ENCODE results near the gene RTTN.

The RTTN gene

DNA sequence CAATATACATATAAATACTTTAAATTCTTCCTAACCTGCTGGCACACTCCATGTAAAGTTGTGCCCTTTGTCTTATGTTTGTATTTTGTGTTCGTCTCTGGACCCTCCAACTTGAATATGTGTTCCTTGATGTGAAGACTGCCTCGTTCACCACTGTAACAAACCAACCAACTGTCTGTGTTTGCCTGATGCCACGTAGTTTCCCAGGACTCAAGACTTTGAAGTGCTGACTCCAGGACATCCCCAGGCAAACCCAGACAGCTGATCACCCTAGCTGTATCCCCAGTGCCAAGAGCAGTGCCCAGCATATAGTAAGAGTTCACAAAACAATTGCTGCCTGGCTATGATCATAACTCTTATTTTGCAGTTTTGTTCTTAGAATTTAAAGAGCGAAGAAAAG lies 242.3 kb downstream of the RTTN start:
- WGBS, 2 experiments (ENCODE audit: insufficient coverage in 2 of 2) = 93% methylated on average over 2 of the region's 4 CpGs; no CpG with 5 or more reads in 1 of the 2 experiments
- Histone ChIP-seq H3K9me3 (ENCODE audit: control insufficient read depth, low read length) (no peaks in the 10 kb centered on the region), H3K36me3 (ENCODE audit: control insufficient read depth, insufficient read depth, low read length) (no peaks in the 10 kb centered on the region), H3K4me1 (ENCODE audit: control insufficient read depth, insufficient read depth, low read length, poor library complexity, severe bottlenecking) (no peaks in the 10 kb centered on the region), H3K4me3 (ENCODE audit: extremely low read depth, insufficient read depth, low read length, poor library complexity, severe bottlenecking) (no peak overlapping the region), H3K27ac (ENCODE audit: low read depth, low read length, severe bottlenecking) (no peak overlapping the region)

DNA sequence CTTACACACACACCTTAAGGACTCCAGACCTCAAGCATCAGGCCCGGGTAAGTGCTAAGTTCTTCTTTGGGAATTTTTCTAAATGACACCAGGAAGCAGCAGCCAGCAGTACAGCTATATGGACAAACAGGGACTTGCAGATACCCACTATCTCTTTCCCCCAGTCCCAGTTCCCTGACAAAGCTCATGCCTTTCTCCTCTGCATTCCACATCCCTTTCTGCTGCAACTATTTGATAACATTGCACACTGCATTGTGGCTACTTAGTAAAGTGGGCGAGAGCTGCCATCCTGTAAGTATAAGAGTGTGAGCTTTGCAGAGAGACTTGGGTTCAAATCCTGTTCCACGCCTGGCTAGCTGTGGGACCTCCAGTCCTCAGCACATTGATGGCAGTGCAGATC lies 243.8 kb downstream of the RTTN start:
- Histone ChIP-seq H3K9me3 (ENCODE audit: control insufficient read depth, low read length) (no peaks in the 10 kb centered on the region), H3K36me3 (ENCODE audit: control insufficient read depth, insufficient read depth, low read length) (no peaks in the 10 kb centered on the region), H3K4me1 (ENCODE audit: control insufficient read depth, insufficient read depth, low read length, poor library complexity, severe bottlenecking) (no peaks in the 10 kb centered on the region), H3K27ac (ENCODE audit: low read depth, low read length, severe bottlenecking) (peak overlapping the region; percentile 43), H3K4me3 (ENCODE audit: extremely low read depth, insufficient read depth, low read length, poor library complexity, severe bottlenecking) (no peak overlapping the region)
- WGBS, 2 experiments (ENCODE audit: insufficient coverage in 2 of 2) = 80 to 94% methylated on average over 2 to 3 of the region's 3 CpGs

DNA sequence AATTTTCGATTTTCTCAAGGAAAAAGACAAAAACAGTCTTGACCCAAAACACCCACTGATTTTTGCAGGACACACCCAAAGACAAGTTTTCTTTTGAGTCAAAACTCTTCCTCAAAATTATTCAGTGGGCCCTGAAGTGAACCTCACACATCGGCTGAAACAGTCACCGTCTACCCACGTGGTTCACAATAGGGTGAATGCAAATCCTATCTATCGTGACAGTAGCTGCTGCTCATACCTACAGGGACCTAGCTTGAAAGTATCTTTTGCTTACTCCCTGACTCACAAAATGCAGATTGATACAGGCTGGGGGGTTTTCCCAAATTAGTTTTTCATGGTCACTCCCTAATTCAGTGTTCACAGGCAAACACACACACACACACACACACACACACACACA lies 247.1 kb downstream of the RTTN start:
- H3K9me3 ChIP-seq (ENCODE audit: control insufficient read depth, low read length) = no peaks in the 10 kb centered on the region
- no peak overlapping the region for H3K4me3 ChIP-seq (ENCODE audit: extremely low read depth, insufficient read depth, low read length, poor library complexity, severe bottlenecking)
- 89 to 94% methylated on average over 5 of the region's 5 CpGs for WGBS, 2 experiments (ENCODE audit: insufficient coverage in 2 of 2)
- no peak overlapping the region for H3K27ac ChIP-seq (ENCODE audit: low read depth, low read length, severe bottlenecking)
- no peaks in the 10 kb centered on the region for H3K4me1 ChIP-seq (ENCODE audit: control insufficient read depth, insufficient read depth, low read length, poor library complexity, severe bottlenecking)
- H3K36me3 ChIP-seq (ENCODE audit: control insufficient read depth, insufficient read depth, low read length) = no peaks in the 10 kb centered on the region

DNA sequence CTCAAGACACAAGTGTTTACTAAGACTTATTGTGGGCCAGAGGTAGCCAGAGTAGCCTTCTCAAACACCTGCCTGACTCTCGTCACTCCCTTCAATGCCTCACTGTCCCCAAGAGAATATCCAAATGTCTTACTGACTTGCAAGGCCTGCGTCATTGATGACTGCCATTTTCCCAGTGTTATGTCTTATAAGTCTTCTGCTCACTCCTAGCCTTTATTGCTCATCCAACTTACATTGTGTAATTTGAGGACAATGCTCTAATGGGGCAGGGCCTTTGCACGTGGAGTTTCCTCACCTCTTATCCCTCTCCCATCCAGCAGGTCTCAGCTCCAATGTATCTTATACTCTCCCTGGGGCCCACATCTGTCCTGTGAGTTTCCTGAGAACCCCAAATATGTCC lies 247.7 kb downstream of the RTTN start:
- Histone ChIP-seq H3K27ac (ENCODE audit: low read depth, low read length, severe bottlenecking) (no peak overlapping the region), H3K4me3 (ENCODE audit: extremely low read depth, insufficient read depth, low read length, poor library complexity, severe bottlenecking) (no peak overlapping the region), H3K4me1 (ENCODE audit: control insufficient read depth, insufficient read depth, low read length, poor library complexity, severe bottlenecking) (no peaks in the 10 kb centered on the region), H3K9me3 (ENCODE audit: control insufficient read depth, low read length) (no peaks in the 10 kb centered on the region), H3K36me3 (ENCODE audit: control insufficient read depth, insufficient read depth, low read length) (no peaks in the 10 kb centered on the region)
- WGBS, 2 experiments (ENCODE audit: insufficient coverage in 2 of 2) = 93 to 100% methylated on average over 2 of the region's 3 CpGs

DNA sequence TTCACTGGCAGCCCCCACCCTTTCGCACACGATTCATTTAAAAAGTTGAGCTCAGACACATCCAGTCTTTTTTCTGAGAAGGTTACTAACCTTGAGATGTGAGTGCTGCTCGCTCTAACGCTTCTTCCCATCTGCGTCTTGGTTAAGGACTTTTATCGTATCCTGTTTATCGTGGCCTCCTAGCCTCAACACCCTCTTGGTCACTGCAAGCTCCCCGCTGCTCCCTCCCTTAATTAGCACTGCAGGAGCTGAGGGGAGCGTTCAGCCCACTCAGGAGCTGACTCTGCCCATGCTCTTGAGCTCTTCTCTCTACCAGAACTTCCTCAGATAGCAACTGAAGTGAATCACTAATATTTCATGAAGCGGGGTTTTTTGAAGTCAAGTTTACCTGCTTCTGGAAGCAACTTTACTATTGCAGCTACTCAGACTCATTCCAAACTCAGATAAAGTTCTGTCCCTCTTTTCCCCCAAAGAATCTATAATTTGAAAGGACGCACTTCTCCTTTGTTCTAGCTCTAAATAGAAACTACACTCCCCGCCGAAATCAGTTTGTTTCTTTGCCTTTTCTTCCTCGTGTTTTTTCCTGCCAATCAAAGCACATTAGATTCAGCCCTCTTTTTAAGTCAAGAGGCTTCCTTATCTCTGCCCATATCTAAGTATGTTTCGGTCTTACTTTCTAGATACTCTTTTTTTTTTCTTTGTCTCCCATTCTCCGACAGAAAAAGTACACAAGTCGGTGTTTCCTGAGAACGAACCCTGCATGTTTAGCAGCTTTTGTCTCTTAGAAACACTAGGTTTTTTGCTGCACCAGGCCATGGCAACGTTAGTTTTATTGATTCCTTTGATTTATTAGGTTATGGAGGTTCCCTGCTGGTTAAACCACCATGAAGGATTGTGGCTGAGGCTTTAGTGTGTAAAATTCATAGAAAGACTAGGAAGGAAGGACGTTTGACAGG lies 248.5 kb downstream of the RTTN start:
- whole genome bisulfite sequencing, 2 experiments (ENCODE audit: insufficient coverage in 2 of 2) = 87% methylated on average over 18 to 20 of the region's 20 CpGs

DNA sequence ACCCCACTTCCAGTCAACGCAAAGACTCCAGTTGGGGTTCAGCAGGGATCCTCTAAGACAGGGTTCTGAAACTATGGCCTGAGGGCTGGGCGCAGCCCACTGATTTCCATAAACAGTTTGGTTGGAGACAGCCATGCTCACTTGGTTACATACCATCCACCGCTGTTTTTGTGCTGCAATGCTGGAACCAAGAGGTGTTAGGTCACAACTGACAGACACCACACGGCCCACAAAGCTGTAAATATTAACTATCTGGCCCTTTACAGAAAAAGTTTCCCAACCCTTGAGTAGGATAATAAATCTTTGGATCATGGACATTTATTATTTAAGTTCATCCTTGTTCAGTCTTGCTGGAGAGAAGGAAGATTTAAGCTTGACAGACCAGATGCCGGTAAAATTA lies 249.4 kb downstream of the RTTN start:
- H3K4me1 ChIP-seq (ENCODE audit: control insufficient read depth, insufficient read depth, low read length, poor library complexity, severe bottlenecking) = peaks cover 7% of the 10 kb centered on the region
- WGBS, 2 experiments (ENCODE audit: insufficient coverage in 2 of 2) = 97 to 100% methylated on average over 3 to 4 of the region's 5 CpGs
- H3K27ac ChIP-seq (ENCODE audit: low read depth, low read length, severe bottlenecking) = no peak overlapping the region
- no peaks in the 10 kb centered on the region for H3K36me3 ChIP-seq (ENCODE audit: control insufficient read depth, insufficient read depth, low read length)
- no peak overlapping the region for H3K4me3 ChIP-seq (ENCODE audit: extremely low read depth, insufficient read depth, low read length, poor library complexity, severe bottlenecking)
- no peaks in the 10 kb centered on the region for H3K9me3 ChIP-seq (ENCODE audit: control insufficient read depth, low read length)

More for the DNA sequence above, 248.5 kb downstream of the RTTN start:
- Histone ChIP-seq H3K27ac (ENCODE audit: low read depth, low read length, severe bottlenecking) (no peak overlapping the region), H3K9me3 (ENCODE audit: control insufficient read depth, low read length) (no peaks in the 10 kb centered on the region), H3K36me3 (ENCODE audit: control insufficient read depth, insufficient read depth, low read length) (no peaks in the 10 kb centered on the region), H3K4me3 (ENCODE audit: extremely low read depth, insufficient read depth, low read length, poor library complexity, severe bottlenecking) (no peak overlapping the region), H3K4me1 (ENCODE audit: control insufficient read depth, insufficient read depth, low read length, poor library complexity, severe bottlenecking) (no peaks in the 10 kb centered on the region)

DNA sequence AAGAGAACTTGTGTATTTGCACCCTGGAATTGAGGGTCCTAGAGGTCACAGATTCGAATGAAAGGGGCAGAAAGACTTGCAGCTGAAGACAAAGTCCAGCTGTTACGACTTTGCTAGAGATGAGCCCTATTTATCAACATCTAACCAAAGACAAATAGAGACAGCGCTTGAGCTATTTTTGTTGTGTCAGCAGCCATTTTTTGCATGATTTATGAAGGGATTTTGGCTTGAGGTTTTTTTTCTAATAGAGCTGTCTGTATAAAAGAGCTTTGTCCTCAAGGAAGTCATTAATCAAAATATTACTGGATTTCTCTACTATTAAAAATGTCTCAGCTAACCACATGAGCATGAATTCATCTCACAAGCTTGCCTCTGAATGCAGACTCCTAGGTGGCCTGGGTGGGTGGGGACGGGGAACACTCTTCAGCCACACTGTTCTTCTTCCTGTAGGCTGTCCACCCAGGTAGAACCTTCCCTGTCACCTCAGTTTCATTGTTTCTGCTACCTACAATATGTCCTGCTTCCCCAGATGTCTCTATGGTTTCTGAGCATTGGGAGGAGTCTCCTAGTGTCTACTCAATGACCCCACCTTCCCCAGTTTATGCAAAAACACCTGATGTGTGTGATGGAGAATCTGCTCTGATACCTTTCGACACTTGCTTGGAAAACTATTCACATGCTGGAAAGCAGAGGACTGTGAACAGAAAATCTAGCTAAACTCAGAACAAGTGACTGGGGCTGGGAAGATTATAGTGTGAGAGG lies 250.6 kb downstream of the RTTN start:
- Histone ChIP-seq H3K36me3 (ENCODE audit: control insufficient read depth, insufficient read depth, low read length) (no peaks in the 10 kb centered on the region), H3K4me1 (ENCODE audit: control insufficient read depth, insufficient read depth, low read length, poor library complexity, severe bottlenecking) (peaks cover 11% of the 10 kb centered on the region), H3K4me3 (ENCODE audit: extremely low read depth, insufficient read depth, low read length, poor library complexity, severe bottlenecking) (no peak overlapping the region), H3K27ac (ENCODE audit: low read depth, low read length, severe bottlenecking) (no peak overlapping the region), H3K9me3 (ENCODE audit: control insufficient read depth, low read length) (no peaks in the 10 kb centered on the region)
- 92 to 100% methylated on average over 2 to 4 of the region's 5 CpGs for WGBS, 2 experiments (ENCODE audit: insufficient coverage in 2 of 2)

DNA sequence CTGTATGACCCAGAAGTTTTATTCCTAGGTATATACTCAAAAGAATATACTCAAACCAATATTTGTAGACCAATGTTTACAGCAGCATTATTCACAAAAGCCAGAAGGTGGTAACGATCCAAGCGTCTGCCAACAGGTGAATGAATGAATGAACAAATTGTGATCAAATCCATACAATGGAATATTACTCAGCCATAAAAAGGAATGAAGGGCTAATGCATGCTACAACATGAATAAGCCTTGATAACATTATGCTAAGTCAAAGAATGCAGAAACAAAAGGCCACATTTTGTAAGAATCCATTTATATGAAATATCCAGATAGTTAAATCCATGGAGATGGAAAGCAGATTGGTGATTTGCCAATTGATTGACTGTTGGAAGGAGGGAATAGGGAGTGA lies 252.3 kb downstream of the RTTN start:
- WGBS, 2 experiments (ENCODE audit: insufficient coverage in 2 of 2) = no CpG with 5 or more reads among the region's 2 CpGs
- Histone ChIP-seq H3K9me3 (ENCODE audit: control insufficient read depth, low read length) (no peaks in the 10 kb centered on the region), H3K36me3 (ENCODE audit: control insufficient read depth, insufficient read depth, low read length) (no peaks in the 10 kb centered on the region), H3K4me1 (ENCODE audit: control insufficient read depth, insufficient read depth, low read length, poor library complexity, severe bottlenecking) (peaks cover 11% of the 10 kb centered on the region), H3K27ac (ENCODE audit: low read depth, low read length, severe bottlenecking) (no peak overlapping the region), H3K4me3 (ENCODE audit: extremely low read depth, insufficient read depth, low read length, poor library complexity, severe bottlenecking) (no peak overlapping the region)
